ENCODE results near the gene BBX.
"Not testable (repeated sequence)": the region's sequence is repeated elsewhere in the genome, so short reads cannot be mapped to it uniquely, and the experiment has no call there.

BBX gene

DNA sequence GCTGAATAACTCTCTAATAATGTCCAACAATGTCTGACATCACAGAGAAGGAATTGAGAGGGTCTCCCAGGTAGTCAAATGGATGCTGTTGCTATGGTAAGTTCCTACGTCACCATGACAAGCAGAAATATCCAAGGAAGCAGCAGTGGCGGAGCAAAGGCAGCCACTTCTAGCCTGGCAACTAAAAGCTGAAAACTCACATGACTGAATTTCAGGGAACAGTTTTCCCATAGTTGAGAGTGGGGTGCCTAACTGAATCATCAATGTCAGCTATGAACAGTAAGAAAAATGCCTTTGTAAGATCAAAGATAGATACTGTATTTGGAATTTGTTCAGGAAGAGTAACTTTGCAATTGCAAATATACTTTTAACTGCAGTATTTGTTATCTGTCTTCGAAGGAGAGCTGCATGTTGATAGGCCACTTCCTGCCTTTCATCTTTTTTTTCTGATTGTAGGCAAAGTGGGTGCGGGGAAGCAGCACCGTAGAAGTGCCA lies 161.7 kb downstream of the BBX start:
- no peak for DNase-seq (ENCODE audit: low read depth)

DNA sequence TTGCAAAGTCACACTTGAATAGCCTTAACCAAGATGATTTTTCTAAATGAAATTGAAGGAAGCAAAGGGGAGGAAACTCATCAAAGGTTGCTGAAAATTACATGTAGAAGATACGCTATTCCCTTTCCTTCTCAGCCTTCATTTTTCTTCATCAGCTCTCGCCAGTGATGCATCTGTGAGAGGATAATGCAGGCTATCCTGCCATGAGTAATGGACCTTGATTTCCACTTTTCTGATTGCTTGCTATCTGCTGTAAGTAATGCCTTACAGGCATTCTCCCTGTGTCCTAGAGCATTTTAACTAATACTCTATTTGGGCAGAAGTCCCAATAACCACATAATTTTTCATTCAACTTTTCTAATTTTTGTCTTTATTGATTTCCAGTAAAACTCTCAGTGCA lies 162.6 kb downstream of the BBX start:
- no peak for DNase-seq (ENCODE audit: low read depth)

DNA sequence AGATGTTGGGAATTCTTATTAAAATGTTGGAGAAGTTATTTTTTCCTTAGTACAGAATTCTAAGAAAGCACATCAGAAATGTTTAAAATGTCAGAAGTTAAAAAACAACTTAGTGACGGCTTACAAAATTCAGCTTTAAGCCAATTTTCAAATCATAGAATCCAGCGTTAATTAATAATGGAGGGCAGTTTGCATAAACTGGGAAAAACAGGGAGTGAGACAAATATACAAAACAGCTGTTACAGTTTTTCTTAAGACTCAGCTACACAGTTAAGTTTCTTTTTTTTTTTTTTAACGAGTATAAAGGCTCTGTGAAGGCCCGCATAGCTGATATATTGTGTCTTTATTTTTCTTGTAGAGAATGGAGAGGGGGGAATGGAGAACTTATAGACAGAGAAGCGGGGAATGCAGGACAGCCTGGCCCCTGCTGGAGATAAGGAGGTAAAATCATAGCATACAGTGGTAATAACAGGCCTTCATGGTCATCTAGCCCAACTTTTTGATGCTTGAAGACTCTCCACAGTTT lies 164.4 kb downstream of the BBX start:
- DNase-seq (ENCODE audit: low read depth) = no peak

DNA sequence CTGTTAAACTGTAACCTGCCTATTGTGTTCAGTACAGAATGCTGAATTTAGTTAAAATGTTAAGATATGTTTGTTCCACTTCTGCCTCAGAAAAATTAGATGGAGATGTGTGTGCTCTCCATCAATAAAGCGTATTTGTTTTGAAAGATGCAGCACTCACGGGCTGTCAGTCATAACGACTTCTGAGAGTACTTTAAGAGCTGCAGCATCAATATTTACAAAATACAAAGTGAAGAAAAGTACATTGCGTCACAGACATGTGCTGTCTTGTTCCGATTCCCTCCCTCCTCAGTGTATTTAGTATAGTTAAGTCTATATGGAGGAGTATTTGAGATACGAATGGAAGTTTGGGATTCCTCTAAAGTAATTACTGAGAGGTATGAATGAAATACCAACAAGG lies 166.6 kb downstream of the BBX start:
- no peak for DNase-seq (ENCODE audit: low read depth)

DNA sequence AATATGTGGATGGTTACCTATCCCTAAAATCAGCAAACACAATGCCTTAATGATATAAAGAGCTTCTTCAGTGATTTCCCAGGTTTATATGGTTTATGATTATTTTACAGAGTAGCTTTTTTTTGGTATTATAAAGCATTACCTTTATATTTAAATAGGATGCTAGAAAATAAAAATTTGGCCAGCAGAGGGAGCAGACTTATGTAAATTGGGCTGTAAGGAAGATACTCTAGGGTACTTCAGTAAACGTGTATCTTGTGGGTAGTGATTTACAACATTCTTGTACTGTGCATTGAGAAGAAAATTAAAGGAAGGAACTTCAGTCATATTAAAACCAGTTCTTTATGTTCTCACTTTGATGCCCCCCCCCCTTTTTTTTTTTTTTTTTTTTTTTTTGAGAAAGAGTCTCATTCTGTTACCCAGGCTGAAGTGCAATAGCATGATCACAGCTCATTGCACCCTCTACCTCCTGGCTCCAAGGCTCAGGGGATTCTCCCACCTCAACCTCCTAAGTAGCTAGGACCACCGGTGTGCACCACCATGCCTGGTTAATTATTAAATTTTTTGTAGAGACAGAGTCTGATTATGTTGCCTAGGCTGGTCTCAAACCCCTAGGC lies 167.9 kb downstream of the BBX start:
- peak; percentile 44 for DNase-seq (ENCODE audit: low read depth)

DNA sequence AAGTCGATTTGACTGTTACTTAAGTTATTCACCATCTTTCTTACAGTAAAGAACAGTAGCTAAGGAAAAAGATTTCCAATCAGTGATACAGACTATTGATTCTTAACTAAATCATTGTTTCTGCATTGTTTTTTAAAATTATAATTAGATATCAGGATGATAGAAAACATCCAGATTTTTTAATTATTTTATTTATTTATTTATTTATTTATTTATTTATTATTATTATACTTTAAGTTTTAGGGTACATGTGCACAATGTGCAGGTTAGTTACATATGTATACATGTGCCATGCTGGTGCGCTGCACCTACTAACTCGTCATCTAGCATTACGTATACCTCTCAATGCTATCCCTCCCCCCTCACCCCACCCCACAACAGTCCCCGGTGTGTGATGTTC lies 169.2 kb downstream of the BBX start:
- not testable (repeated sequence) for DNase-seq (ENCODE audit: low read depth)

DNA sequence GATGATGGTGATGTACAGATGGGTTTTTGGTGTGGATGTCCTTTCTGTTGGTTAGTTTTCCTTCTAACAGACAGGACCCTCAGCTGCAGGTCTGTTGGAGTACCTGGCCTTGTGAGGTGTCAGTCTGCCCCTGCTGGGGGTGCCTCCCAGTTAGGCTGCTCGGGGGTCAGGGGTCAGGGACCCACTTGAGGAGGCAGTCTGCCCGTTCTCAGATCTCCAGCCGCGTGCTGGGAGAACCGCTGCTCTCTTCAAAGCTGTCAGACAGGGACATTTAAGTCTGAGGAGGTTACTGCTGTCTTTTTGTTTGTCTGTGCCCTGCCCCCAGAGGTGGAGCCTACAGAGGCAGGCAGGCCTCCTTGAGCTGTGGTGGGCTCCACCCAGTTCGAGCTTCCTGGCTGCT lies 174.6 kb downstream of the BBX start:
- not testable (repeated sequence) for DNase-seq (ENCODE audit: low read depth)

DNA sequence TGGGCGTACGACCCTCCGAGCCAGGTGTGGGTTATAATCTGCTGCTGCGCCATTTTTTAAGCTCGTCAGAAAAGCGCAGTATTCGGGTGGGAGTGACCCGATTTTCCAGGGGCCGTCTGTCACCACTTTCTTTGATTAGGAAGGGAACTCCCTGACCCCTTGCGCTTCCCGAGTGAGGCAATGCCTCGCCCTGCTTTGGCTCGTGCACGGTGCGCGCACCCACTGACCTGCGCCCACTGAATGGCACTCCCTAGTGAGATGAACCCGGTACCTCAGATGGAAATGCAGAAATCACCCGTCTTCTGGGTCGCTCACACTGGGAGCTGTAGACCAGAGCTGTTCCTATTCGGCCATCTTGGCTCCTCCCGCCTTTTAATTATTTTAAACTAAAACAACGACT lies 175.1 kb downstream of the BBX start:
- DNase-seq (ENCODE audit: low read depth) = not testable (repeated sequence)

DNA sequence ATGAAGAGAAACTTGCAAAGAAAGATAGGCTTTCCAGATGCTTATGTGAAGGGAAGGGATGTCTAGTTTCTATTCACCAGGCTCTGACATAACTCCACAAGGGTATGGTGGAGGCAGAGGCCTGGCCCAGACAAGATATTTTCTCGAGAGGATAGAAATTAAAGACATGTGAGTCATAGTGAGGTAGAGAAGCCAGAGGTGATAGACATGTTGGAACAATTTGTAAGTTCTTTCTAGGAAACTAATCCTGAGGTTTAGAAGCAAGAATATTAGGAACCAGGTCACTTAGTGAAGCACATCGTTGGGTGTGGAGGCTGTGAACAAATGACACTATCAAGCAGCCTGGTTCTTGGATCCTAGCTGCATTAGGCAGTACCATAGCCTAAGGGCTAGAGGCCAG lies 176.9 kb downstream of the BBX start:
- DNase-seq (ENCODE audit: low read depth) = no peak

DNA sequence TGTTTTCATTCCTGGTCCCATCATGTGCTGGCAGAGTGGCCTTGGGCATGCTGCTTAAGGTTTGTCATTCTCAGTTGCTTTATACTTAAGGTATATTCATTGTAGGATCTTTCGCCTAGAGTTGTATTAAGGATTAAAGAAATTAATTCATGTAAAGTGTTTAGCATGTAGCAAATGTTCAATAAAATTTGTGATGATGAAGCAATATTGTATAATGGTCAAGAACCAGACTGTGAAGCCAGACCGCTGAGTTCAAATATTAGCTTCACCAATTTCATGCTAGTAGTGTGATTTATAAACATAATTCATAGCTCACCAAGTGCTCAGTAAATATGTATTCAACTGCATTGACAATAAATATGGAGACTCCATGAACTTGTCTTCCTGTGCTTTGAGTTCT lies 178.5 kb downstream of the BBX start:
- DNase-seq (ENCODE audit: low read depth) = no peak

DNA sequence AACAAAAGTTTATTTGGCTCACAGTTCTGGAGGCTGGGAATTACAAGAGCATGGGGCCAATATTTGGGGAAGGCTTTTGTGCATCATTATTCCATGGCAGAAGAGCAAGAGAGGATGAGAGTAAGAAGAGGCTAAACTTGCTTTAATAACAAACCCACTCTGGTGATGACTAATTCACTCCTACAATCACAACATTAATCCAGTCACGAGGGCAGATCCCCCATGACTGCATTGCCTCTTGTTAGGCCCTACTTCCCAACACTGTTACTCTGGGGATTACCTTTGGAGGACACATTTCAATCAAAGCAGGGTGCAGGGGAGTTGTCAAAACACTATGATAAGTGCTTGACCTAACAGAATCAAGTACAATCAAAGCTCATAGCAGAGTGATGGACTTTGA lies 181.7 kb downstream of the BBX start:
- peak; percentile 56 for DNase-seq (ENCODE audit: low read depth)

DNA sequence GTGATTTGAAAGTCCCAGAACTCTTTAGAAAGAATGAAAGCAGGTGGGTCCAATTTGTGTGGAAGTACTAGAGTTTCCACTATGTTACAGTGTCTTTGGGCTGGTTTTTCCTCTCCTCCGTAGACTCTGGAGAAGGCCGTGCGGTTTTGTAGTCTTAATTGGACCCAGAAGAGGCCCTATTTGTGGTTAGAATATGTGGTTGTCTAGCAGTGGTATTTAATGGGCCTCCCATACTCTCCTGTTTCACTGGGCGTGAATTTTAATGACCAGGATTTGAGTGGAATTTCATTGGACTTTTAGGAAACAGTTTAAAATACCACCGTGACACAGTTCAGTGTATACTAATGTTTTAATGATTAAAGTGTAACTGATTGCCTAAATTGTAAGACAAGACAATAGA lies 182.3 kb downstream of the BBX start:
- no peak for DNase-seq (ENCODE audit: low read depth)

DNA sequence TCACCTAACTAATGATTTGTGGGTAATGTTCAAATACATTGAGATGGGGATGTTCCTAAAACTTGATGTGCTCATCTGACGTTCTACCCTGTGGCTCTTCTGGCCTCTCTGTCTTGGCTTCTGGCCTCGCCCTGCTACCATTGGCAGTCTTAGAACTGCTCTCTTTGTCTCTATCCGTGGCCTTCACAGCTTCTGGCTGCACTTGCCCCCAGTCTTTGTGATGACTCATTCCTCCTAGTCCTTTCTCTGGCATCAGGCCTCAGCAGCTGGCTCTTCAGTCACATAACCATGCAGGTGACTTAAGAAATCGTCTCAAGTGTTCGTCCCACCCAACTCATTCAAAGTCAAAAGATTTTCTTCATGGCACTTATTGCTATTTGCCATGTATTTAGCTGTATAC lies 188.1 kb downstream of the BBX start:
- no peak for DNase-seq (ENCODE audit: low read depth)

DNA sequence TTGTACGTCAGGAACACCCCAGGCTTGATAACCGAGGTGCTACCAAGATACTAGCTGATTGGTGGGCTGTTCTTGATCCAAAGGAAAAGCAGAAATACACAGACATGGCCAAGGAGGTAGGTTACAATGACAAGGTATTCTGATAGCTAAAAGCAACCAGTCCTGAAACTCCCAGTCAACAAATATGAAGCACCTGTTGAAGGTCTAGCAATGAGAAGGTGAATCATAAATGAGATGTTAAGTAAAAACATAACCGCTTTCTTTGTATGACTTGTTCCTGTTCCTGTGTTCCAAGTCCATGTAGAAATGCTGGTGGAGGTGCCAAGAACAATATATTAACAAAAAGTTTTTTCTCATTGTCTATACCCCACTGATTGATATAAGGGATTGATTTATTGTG lies 194.0 kb downstream of the BBX start:
- DNase-seq (ENCODE audit: low read depth) = no peak

DNA sequence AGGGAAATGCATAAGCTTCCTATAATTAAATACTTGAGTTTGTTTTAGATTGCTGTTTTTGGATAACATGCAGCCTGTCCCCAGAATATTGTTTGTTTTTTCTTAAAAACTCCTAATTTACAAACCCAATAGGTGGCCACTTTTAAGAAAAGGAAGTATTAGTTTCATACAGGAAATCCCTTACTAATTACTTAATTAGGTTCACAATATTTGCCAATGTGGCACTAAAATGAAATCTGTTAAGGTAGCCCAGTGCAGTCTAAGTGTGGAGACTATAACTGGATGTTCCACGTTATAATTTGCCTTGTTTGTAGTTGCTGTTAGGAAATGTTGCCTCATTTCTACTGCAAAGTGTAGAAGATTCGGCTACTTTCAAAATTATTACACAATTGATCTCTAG lies 195.8 kb downstream of the BBX start:
- DNase-seq (ENCODE audit: low read depth) = no peak

DNA sequence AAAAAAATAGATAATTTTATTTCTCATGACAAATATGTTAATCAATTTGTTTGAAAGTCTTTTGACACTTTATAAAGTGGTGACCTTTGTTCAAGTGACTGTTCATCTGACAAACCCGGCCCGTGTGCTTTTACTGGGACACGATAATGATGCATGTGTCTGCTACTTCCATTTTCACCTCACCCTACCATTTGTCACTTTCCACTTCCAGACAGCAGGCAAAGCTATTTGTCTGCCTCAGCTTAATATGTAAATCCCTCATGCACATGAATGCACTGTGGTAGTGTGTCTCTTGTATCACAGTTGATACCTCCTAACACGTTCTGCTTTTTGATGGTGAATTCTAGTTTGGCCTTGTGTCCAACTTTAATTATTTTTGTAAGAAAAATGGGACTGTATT lies 204.3 kb downstream of the BBX start:
- no peak for DNase-seq (ENCODE audit: low read depth)

DNA sequence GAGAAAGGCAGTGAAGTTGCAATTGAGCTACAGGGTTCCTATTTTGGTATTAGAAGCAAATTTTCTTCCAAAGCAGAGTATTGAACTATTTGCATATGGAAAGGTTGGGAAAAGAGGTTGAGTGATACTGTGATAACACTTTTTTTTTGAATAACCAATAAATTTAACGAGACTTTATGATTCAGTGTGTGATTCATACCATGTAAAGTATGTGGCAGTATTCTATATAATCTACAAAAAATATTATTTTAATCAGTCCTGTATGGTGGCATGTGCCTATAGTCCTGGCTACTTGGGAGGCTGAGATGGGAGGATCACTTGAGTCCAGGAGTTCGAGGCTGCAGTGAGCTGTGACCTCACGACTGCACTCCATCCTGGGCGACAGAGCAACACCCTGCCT lies 206.9 kb downstream of the BBX start:
- no peak for DNase-seq (ENCODE audit: low read depth)

DNA sequence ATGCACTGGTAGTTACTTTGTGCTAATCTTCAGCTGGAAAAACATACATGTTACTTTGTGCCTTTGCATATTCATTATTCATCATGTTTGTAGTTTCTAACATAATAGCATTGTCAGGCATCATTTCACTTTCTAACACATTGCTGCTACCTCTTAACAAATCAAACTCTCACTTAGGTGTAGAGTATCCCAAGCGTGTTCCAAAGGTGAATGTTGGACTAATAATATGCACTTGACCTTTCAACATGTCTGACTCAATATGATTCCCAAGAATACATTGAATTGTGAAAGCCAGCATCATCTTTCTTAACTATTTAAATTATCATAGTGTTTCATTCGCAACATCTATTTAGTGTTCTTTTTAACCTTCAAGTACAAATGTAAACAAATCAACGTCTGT lies 211.6 kb downstream of the BBX start:
- no peak for DNase-seq (ENCODE audit: low read depth)

DNA sequence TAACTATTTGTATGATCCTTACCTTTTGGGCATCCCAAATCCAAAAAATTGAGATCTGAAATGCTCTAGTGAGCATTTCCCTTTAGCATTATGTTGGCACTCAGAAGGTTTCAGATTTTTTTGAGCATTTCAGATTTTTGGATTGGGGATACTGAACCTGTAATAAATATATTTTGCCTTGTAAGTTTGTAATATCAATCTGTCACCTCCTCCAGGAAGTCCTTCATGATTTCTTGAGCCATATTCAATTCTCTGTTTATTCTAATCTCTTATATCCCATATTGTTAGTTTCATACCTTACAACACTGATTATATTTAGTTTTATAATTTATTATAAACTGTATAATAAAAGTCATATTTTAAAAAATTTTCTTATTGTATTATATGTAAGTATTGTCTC lies 215.2 kb downstream of the BBX start:
- DNase-seq (ENCODE audit: low read depth) = no peak

DNA sequence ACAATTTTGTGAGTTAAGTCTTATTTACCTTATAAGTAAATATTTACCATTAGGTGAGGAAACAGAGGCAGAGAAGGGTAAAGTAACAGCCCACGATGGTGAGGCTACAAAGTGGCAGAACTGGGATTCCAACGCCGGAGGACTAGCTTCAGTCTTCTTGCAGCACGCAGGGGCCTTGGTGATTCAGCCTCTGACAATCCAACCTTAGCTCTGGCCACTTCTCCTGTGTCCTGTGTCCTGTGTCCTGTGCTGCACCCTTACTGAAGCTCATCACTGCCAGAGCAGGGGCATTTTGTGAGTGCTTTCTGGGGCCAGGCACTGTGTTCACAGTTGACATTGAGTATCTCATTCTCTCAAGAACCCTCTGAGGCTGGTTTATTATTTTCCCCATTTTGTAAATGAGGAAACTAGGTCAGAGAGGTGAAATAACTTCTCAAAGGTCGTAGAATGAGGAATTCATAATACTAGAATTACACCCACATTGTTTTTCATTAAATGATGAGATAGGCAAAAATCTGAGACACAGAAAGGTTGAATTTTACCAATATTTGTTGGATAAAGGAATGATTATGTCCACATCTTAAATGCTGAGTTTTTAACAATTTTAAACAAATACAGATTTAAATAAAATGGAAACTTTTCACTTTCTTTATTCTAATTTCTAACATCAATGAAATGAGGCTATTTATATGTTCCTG lies 215.9 kb downstream of the BBX start:
- no peak for DNase-seq (ENCODE audit: low read depth)

DNA sequence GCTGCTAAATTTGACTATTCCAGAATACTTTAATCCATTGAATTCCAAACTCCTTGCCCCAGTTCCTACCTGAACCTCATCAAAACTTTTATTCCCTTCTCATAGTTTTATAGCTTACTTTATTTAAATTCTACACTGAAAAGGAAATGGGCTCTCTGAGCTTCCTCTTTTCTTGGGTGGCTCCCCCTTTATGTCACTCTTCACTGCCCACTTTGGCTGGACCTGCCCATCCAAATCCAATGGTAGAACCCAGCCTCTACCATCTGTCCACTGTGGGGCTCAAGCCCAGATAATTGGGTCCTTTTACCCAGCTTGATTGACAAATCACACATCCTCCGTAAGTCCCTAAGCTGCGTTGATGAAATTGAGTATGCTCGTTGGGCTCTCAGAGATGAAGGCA lies 216.5 kb downstream of the BBX start:
- no peak for DNase-seq (ENCODE audit: low read depth)

DNA sequence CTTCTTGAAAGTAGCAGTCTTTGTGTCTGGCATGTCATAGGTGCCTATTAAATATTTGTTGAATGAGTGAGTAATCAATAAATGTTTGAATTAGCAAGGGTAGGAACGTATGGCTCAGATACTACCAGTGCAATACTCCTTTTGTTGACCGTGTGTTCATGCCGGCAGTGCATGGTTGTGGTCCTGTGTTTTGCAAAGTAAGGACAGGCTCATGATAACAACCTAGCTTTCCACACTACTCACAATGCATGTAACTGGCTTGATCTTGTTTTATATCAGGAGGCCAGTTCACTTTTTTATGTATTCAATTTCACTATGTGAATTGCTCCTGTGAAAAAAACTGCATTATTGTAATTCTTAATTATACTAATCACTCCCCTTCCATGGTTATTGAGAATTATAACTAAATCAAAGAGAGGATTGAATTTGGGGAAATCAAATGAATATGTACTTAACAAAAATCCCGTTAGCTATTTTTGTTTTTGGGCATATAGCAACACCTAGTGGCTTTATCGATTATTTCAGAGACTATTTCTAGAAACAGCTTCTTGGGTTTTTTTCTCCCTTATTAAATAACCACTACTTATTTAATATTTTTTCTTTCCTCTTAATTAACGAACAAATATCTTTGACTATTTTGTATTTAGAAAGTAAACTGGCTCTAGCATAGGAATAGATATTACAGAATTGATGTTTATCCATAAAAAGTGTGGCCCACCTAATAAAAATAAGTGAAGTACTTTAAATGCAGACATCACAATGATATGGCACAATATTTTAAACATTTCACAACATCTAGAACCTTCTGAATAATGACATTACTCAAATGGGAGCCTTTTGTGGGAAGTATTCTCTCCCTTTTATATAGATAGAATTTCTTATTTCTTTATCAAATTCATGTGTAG lies 218.5 kb downstream of the BBX start:
- DNase-seq (ENCODE audit: low read depth) = peak; percentile 16

DNA sequence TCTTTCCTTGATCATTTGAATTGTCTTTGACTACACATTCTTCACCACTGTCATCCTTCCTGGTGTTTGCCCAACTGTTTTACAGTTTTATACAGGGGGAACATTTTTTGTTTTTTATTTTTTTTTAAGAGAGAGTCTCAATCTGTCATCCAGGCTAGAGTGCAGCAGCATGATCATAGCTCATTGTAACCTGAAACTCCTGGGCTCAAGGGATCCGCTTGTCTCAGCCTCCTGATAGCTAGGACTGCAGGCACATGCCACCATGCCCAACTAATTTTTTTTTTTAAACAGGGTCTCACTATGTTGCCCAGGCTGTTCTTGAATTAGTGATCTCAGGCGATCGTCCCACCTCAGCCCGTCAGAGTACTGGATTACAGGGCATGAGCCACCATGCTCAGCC lies 222.6 kb downstream of the BBX start:
- no peak for DNase-seq (ENCODE audit: low read depth)

All from stromal cell of bone marrow (primary cell).